Activated CD8-positive, alpha-beta memory T cell treated with anti-CD3 and anti-CD28 coated beads for 1 hour (primary cell): Measurements from ENCODE around the gene ATP11A.
"Not testable (repeated sequence)": the region's sequence is repeated elsewhere in the genome, so short reads cannot be mapped to it uniquely, and the experiment has no call there.

Experiments
- DNase-seq, 2 donors: peaks; one replicate each; pipeline ENCODE4 v3.0.0-alpha.2; 2020; ENCODE audit warnings: low read depth in 1 of 2; ENCODE audit errors: extremely low read depth in 1 of 2

The ATP11A gene

DNA sequence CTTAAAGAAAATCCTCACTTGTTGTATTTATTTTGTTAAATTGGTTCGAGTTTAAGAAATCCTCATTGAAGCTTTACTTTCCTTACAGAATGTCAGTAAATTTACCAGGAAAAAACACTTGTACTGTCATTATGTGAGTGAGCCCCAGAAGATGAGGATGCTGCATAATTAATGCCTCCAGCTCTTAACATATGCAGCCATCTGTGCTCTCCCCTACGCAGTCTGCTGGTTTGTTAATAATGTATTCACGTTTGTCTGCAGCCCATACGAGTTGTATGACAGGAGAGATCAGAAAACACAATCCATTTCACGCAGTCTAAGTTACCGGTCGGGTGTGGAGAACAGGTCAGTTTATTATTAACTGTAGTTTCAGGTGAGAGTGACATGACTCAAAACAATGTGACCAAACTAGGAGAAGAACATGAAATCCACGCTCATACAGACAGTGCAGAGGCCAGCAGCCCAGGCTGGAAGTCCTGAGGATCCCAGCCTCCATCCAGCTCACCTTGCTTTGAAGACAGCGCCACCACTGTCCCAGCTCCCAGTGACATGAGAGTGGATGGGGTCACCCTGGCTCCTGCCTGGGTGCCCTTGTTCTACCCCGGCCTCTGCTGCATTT lies 19.8 kb upstream of the ATP11A start:
- DNase-seq, result no peak

GRCh38 chr13:112670864-112671263 lies 19.0 kb upstream of the ATP11A start:
- no peak for DNase-seq

DNA sequence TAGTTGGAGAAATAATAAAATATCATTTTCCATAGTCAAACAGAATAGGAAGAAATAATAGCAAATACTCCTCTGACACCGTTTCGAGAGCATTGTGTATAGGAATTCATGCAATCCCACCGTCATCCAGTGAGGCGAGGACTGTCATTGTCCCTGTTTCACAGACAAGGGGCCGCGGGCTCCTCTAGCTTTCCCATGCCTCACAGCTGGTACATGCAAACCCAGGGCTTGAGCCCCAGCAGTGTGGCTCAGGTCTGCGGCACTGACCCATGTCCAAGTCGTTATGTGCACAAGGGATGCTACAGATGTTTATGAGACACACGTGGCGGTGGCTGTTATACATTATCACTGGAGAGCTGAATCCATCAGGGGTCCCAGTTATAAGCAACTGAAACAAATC lies 18.5 kb upstream of the ATP11A start:
- no peak for DNase-seq

DNA sequence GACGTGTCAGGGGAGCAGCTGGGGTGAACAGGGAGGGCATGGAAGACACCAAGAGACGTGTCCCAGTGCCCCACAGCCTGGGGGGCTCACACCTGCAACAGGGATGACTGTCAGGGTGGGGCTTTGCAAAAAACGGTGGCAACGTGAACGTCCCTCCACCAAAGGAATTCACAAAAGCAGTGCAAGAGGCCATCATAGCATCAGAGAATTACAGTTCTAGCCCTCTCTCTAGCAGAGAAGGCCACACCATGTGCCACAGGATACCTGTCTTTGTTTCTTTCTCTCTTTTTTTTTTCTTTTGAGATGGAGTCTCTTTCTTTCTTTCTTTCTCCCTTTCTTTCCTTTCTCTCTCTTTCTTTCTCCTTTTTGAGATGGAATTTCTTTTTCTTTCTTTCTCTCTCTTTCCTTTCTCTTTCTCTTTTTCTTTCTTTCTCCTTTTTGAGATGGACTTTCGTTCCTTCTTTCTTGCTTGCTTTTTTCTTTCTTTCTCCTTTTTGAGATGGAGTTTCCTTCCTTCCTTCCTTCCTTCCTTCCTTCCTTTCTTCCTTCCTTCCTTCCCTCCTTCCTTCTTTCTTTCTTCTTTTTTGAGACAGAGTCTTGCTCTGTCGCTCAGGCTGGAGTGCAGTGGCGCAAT lies 17.1 kb upstream of the ATP11A start:
- no peak for DNase-seq

GRCh38 chr13:112674412-112675365 lies 15.1 kb upstream of the ATP11A start:
- DNase-seq, result no peak

GRCh38 chr13:112675366-112675756 lies 14.5 kb upstream of the ATP11A start:
- DNase-seq, result no peak

DNA sequence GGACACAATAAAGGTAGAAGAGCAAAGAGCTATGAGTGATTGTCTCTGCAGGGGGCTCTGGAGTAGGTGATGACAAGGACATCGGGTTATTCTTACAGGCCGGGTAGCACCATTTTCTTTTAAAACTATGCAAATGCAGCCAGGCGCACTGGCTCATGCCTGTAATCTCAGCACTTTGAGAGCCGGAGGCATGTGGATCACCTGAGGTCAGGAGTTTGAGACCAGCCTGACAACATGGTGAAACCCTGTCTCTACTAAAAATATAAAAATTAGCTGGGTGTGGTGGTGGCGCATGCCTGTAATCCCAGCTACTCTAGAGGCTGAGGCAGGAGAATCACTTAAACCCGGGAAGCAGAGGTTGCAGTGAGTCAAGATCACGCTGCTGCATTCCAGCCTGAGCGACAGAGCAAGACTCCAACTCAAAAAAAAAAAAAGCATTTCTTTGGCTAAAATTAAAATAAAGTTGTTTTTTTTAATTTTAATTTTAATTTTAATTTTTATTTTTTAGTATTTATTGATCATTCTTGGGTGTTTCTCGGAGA lies 12.3 kb upstream of the ATP11A start:
- DNase-seq, result not testable (repeated sequence)

DNA sequence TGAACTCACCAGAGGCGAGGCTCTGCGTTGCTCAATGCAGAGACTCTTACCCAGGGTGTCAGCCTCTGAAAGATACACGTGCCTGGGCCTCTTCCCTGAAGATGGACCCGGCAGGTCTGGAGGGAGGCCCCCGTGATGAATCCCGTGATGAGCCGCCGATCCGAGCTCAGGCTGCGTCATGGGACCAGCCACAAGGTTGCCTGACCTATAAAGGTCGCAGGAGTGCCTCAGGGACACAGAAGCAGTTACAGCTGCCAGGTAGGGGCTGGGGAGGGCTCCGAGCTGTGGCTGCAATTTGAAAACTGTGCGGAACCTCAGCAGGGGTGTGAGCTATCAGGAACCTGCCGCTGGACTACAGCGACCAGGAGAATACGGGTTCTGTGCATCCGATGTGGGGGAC lies 10.5 kb upstream of the ATP11A start:
- DNase-seq, result no peak

GRCh38 chr13:112679932-112680677 lies 9.7 kb upstream of the ATP11A start:
- DNase-seq, result no peak

DNA sequence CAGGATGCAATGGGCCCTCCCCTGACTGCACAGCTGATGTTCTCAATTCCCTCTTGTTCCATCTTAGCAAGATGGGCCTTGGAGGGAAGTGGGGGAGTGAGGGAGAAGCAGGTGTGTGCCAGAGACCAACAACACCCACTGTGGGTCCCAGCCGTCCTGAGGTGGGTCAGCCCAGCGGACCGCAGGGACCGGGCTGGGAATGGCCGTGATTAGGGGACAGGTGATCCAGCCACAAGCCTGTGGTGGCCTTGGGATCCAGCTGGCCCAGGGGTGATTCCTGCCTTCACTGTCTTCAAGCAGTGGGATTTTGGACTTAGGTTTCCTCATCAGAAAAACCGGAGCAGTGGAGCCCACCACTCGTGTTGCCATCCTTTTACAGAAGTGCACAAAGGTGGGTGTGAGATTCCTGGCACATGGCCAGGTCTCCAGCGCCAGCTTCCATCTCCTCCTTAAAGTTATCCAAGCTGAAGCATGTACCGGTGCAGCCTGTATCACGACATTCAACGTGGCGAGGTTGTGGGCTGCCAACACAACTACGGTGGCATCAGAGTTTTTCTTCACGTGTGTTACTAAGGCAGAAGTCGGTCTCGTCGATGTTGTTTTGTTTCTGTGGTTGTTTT lies 9.0 kb upstream of the ATP11A start:
- no peak for DNase-seq

- no peak for DNase-seq
Observed at GRCh38 chr13:112683581-112683980, 6.3 kb upstream of the ATP11A start.

GRCh38 chr13:112684071-112684845 lies 5.6 kb upstream of the ATP11A start:
- DNase-seq, result no peak

- DNase-seq, result not testable (repeated sequence)
Observed at GRCh38 chr13:112685189-112685805, 4.5 kb upstream of the ATP11A start.

DNA sequence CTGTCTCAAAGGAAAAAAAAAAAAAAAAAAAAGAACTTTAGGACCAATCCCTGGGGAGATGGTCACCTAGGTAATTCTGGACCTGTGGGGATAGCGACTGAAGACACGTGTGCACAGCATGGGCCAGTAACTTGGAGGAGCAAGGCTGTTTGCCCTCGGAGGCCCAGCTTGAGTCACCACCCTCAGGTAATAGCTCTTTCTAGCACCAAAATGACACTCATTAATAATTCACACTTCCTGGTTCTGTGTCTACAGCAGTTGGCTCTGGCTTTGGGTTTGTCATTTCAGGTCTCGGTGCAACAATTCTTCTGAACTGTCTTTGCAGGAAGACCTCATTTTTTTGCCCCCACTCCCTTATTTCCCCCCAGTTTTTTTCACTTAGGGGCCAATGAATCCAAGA lies 3.9 kb upstream of the ATP11A start:
- DNase-seq, result no peak

DNA sequence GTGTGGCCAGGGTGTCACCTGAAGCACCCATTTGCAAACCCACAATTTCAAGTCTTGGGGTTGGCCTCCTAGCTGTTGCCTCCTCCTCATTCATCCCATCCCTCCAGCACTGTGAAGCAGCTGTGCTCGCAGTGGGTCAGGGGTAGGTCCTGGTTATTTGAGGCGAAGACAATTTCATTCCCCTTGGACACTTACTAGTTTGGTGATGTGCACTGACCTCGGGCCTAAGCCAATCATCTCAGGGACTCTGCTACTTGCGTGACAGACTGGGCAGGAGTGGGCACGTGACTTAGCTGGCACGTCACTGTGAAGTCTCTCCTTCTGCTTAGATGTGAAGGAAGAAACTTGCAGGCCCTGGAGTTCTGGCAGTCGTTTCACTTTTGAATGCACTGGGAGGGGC lies 3.5 kb upstream of the ATP11A start:
- no peak for DNase-seq

DNA sequence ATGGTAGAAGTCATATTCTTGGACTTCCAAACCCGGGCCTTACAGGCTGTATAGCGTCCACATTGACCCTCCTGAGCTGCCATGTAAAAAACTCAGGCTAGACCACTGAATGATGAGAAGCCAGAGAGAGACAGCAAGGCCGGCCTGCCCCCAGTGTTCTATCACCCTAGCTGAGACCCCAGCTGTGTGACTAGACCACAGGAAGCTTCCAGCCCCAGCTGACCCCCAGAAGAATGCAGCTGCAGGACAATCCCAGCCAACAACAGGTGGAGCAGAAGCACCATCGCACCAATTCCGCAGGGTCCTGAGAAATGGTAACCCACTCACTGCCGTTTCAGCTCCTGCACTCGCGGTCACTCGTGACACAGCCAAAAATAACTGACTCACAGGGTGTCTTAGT lies 2.9 kb upstream of the ATP11A start:
- DNase-seq, result no peak

GRCh38 chr13:112687836-112688559 lies 1.8 kb upstream of the ATP11A start:
- no peak for DNase-seq

GRCh38 chr13:112688560-112689302 lies 1.1 kb upstream of the ATP11A start:
- DNase-seq, result no peak
